HG02885 (cell line): Measurements from ENCODE around the gene REG3A.

Experiments used
- ATAC-seq: cut with Tn5 transposase; IDR thresholded peaks from one replicate; pipeline ENCODE4 v1.9.1; 2021; ENCODE audit warnings: mild to moderate bottlenecking; ENCODE audit not compliant: unreplicated experiment, poor library complexity

Gene REG3A

GRCh38 chr2:79159653-79160052 lies at the start of gene REG3A:
TSS of gene REG3A (minus strand) at chr2:79159753. CDS start at chr2:79159405, 348 bp downstream.
- no peak for ATAC-seq

GRCh38 chr2:79200762-79201161 lies 41.2 kb upstream of the REG3A start:
- ATAC-seq, result no peak

GRCh38 chr2:79191816-79192215 lies 32.3 kb upstream of the REG3A start:
- no peak for ATAC-seq

- ATAC-seq, result no peak
Measured at GRCh38 chr2:79191081-79191480, 31.5 kb upstream of the REG3A start.

- ATAC-seq, result no peak
Measured at GRCh38 chr2:79189465-79189864, 29.9 kb upstream of the REG3A start.

GRCh38 chr2:79181617-79182016 lies 22.1 kb upstream of the REG3A start:
- no peak for ATAC-seq

GRCh38 chr2:79180092-79180491 lies 20.5 kb upstream of the REG3A start:
- ATAC-seq, result no peak

- ATAC-seq, result no peak
Measured at GRCh38 chr2:79179036-79179435, 19.5 kb upstream of the REG3A start.

GRCh38 chr2:79178076-79178674 lies 18.6 kb upstream of the REG3A start:
- no peak for ATAC-seq

GRCh38 chr2:79171348-79171958 lies 11.9 kb upstream of the REG3A start:
- ATAC-seq, result no peak

GRCh38 chr2:79162801-79163200 lies 3.2 kb upstream of the REG3A start:
- ATAC-seq, result no peak

- no peak for ATAC-seq
Measured at GRCh38 chr2:79162132-79162531, 2.6 kb upstream of the REG3A start.

GRCh38 chr2:79159030-79159429 lies 523 bp downstream of the REG3A start:
- no peak for ATAC-seq

- ATAC-seq, result no peak
Measured at GRCh38 chr2:79155826-79156476, 3.6 kb downstream of the REG3A start.

- ATAC-seq, result no peak
Measured at GRCh38 chr2:79139423-79139822, 20.1 kb downstream of the REG3A start.

GRCh38 chr2:79138385-79138784 lies 21.2 kb downstream of the REG3A start:
- no peak for ATAC-seq

GRCh38 chr2:79131687-79132086 lies 27.9 kb downstream of the REG3A start:
- no peak for ATAC-seq

- ATAC-seq, result no peak
Measured at GRCh38 chr2:79129804-79130203, 29.7 kb downstream of the REG3A start.

- ATAC-seq, result no peak
Measured at GRCh38 chr2:79129260-79129659, 30.3 kb downstream of the REG3A start.

GRCh38 chr2:79128406-79128805 lies 31.1 kb downstream of the REG3A start:
- ATAC-seq, result no peak

- ATAC-seq, result no peak
Measured at GRCh38 chr2:79125721-79125985, 33.9 kb downstream of the REG3A start.
